Astrocyte (in vitro differentiated cells and primary cell): Measurements from ENCODE around the gene ZMAT1. TPM values are rescaled to one million over a fixed set of nuclear protein-coding genes. Genes with fewer than 3 reads are reported as not detected.

Experiments used
- DNase-seq: peaks from one replicate; pipeline ENCODE4 v3.0.0-alpha.2; 2010; ENCODE audit warnings: low read depth
- FAIRE-seq: peaks from 2 replicates; lab custom pipeline; 2011; peaks lifted over from hg19 to GRCh38; lab: Jason Lieb, UNC
- H2AFZ ChIP-seq: 2 replicates; pipeline ENCODE4 v1.6.0; 2012; ENCODE audit warnings: low read depth, low read length, inconsistent platforms
- H3K27ac ChIP-seq: 2 replicates; pipeline ENCODE4 v1.5.1; 2011; ENCODE audit warnings: low read depth, low read length, inconsistent platforms
- H3K27me3 ChIP-seq: 2 replicates; pipeline ENCODE4 v1.6.0; 2011; ENCODE audit warnings: low read length, inconsistent platforms; ENCODE audit not compliant: insufficient read depth
- H3K36me3 ChIP-seq: 2 replicates; pipeline ENCODE4 v1.5.1; 2011; ENCODE audit warnings: low read length, inconsistent platforms; ENCODE audit not compliant: insufficient read depth
- H3K4me1 ChIP-seq: 2 replicates; pipeline ENCODE4 v1.5.1; 2011; ENCODE audit warnings: low read length, inconsistent platforms; ENCODE audit not compliant: insufficient read depth
- H3K4me2 ChIP-seq: 2 replicates; pipeline ENCODE4 v1.6.0; 2012; ENCODE audit warnings: low read length, inconsistent platforms
- H3K4me3 ChIP-seq: 2 replicates; pipeline ENCODE4 v1.5.1; 2011; ENCODE audit warnings: low read depth, mild to moderate bottlenecking, low read length, inconsistent platforms; ENCODE audit not compliant: insufficient read depth
- H3K79me2 ChIP-seq: 2 replicates; pipeline ENCODE4 v1.6.0; 2012; ENCODE audit warnings: mild to moderate bottlenecking, low read length, inconsistent platforms; ENCODE audit not compliant: insufficient read depth
- H3K9ac ChIP-seq: 2 replicates; pipeline ENCODE4 v1.6.0; 2012; ENCODE audit warnings: mild to moderate bottlenecking, low read length, inconsistent platforms
- H3K9me3 ChIP-seq: 2 replicates; pipeline ENCODE4 v1.5.1; 2012; ENCODE audit warnings: low read depth, mild to moderate bottlenecking, low read length, inconsistent platforms; ENCODE audit not compliant: insufficient read depth
- H4K20me1 ChIP-seq: 2 replicates; pipeline ENCODE4 v1.6.0; 2012; ENCODE audit warnings: low read length, inconsistent platforms; ENCODE audit not compliant: insufficient read depth
- H3K27ac Mint-ChIP-seq: one replicate; pipeline ENCODE4 v1.8.0; 2021; ENCODE audit warnings: mild to moderate bottlenecking, mixed read lengths; ENCODE audit not compliant: unreplicated experiment
- H3K27me3 Mint-ChIP-seq: one replicate; pipeline ENCODE4 v1.8.0; 2021; ENCODE audit warnings: low read depth, mixed read lengths; ENCODE audit not compliant: unreplicated experiment
- H3K36me3 Mint-ChIP-seq: one replicate; pipeline ENCODE4 v1.8.0; 2021; ENCODE audit warnings: low read depth, mixed read lengths; ENCODE audit not compliant: unreplicated experiment
- H3K4me1 Mint-ChIP-seq: one replicate; pipeline ENCODE4 v1.8.0; 2021; ENCODE audit warnings: low read depth, mixed read lengths; ENCODE audit not compliant: unreplicated experiment
- H3K4me3 Mint-ChIP-seq: one replicate; pipeline ENCODE4 v1.8.0; 2021; ENCODE audit warnings: mild to moderate bottlenecking, moderate library complexity, mixed read lengths; ENCODE audit not compliant: unreplicated experiment
- H3K9me3 Mint-ChIP-seq: one replicate; pipeline ENCODE4 v1.8.0; 2021; ENCODE audit warnings: mild to moderate bottlenecking, mixed read lengths; ENCODE audit not compliant: unreplicated experiment
- CTCF ChIP-seq: IDR thresholded peaks from 2 replicates; pipeline ENCODE4 v1.5.1; 2011; ENCODE audit warnings: low read depth, mild to moderate bottlenecking, inconsistent platforms, low read length, moderate library complexity; ENCODE audit not compliant: insufficient read depth
- EZH2 ChIP-seq: IDR thresholded peaks from 2 replicates; pipeline ENCODE4 v1.6.1; 2012; ENCODE audit warnings: mild to moderate bottlenecking, low read length, inconsistent platforms; ENCODE audit not compliant: insufficient read depth
- total RNA-seq: library from RNA; stranded (reverse); gene quantifications from 2 replicates; pipeline ENCODE4 v1.2.1, GENCODE V29; 2021

The ZMAT1 gene
- total RNA-seq, 1 donor from 2014 or later = 2.0 TPM

- Histone ChIP-seq H3K27ac (no peak overlapping the region), H4K20me1 (no peaks in the 10 kb centered on the region), H3K9ac (no peak overlapping the region), H3K79me2 (no peaks in the 10 kb centered on the region), H2AFZ (no peak overlapping the region), H3K4me2 (no peak overlapping the region), H3K4me3 (no peak overlapping the region), H3K27me3 (no peaks in the 10 kb centered on the region), H3K4me1 (no peaks in the 10 kb centered on the region), H3K36me3 (no peaks in the 10 kb centered on the region), H3K9me3 (no peaks in the 10 kb centered on the region)
- H3K36me3 Mint-ChIP-seq = no peaks in the 10 kb centered on the region
- H3K4me3 Mint-ChIP-seq = no peak overlapping the region
- DNase-seq = no peak
- no peaks in the 10 kb centered on the region for H3K27me3 Mint-ChIP-seq
- no peak for FAIRE-seq
- H3K4me1 Mint-ChIP-seq = no peaks in the 10 kb centered on the region
- TF ChIP-seq CTCF (no peak), EZH2 (no peak)
- no peaks in the 10 kb centered on the region for H3K9me3 Mint-ChIP-seq
- no peak overlapping the region for H3K27ac Mint-ChIP-seq
These were observed 6.1 kb downstream of the ZMAT1 start for GRCh38 chrX:101925733-101926132.

- TF ChIP-seq EZH2 (no peak), CTCF (no peak)
- H3K27ac Mint-ChIP-seq = no peak overlapping the region
- H4K20me1 ChIP-seq = no peaks in the 10 kb centered on the region
- H3K27me3 ChIP-seq = no peaks in the 10 kb centered on the region
- no peak overlapping the region for H3K9ac ChIP-seq
- no peak for DNase-seq
- no peaks in the 10 kb centered on the region for H3K27me3 Mint-ChIP-seq
- no peak overlapping the region for H3K4me2 ChIP-seq
- H3K4me3 ChIP-seq = no peak overlapping the region
- H3K9me3 ChIP-seq = no peaks in the 10 kb centered on the region
- FAIRE-seq = peak; percentile 89
- no peaks in the 10 kb centered on the region for H3K36me3 ChIP-seq
- peaks cover 3% of the 10 kb centered on the region for H3K9me3 Mint-ChIP-seq
- no peak overlapping the region for H2AFZ ChIP-seq
- no peaks in the 10 kb centered on the region for H3K36me3 Mint-ChIP-seq
- no peak overlapping the region for H3K27ac ChIP-seq
- no peaks in the 10 kb centered on the region for H3K4me1 Mint-ChIP-seq
- H3K4me3 Mint-ChIP-seq = no peak overlapping the region
- H3K4me1 ChIP-seq = no peaks in the 10 kb centered on the region
- H3K79me2 ChIP-seq = no peaks in the 10 kb centered on the region
These were observed 13.1 kb downstream of the ZMAT1 start for GRCh38 chrX:101918751-101919150.

- H3K4me1 ChIP-seq = no peaks in the 10 kb centered on the region
- TF ChIP-seq EZH2 = no peak
- TF ChIP-seq CTCF = no peak
- H3K4me2 ChIP-seq = no peak overlapping the region
- no peaks in the 10 kb centered on the region for H3K4me1 Mint-ChIP-seq
- H3K27ac ChIP-seq = no peak overlapping the region
- no peak overlapping the region for H3K27ac Mint-ChIP-seq
- H4K20me1 ChIP-seq = no peaks in the 10 kb centered on the region
- H3K9ac ChIP-seq = no peak overlapping the region
- no peaks in the 10 kb centered on the region for H3K36me3 ChIP-seq
- no peak overlapping the region for H3K4me3 Mint-ChIP-seq
- no peak overlapping the region for H2AFZ ChIP-seq
- H3K79me2 ChIP-seq = no peaks in the 10 kb centered on the region
- no peaks in the 10 kb centered on the region for H3K27me3 Mint-ChIP-seq
- DNase-seq (no peak), FAIRE-seq (no peak)
- H3K27me3 ChIP-seq = no peaks in the 10 kb centered on the region
- H3K36me3 Mint-ChIP-seq = no peaks in the 10 kb centered on the region
- H3K9me3 Mint-ChIP-seq = peaks cover 10% of the 10 kb centered on the region
- H3K9me3 ChIP-seq = no peaks in the 10 kb centered on the region
- no peak overlapping the region for H3K4me3 ChIP-seq
These were observed 25.6 kb downstream of the ZMAT1 start for GRCh38 chrX:101906136-101906796.
